ENCODE results near the gene PTPRD.

Gene PTPRD

DNA sequence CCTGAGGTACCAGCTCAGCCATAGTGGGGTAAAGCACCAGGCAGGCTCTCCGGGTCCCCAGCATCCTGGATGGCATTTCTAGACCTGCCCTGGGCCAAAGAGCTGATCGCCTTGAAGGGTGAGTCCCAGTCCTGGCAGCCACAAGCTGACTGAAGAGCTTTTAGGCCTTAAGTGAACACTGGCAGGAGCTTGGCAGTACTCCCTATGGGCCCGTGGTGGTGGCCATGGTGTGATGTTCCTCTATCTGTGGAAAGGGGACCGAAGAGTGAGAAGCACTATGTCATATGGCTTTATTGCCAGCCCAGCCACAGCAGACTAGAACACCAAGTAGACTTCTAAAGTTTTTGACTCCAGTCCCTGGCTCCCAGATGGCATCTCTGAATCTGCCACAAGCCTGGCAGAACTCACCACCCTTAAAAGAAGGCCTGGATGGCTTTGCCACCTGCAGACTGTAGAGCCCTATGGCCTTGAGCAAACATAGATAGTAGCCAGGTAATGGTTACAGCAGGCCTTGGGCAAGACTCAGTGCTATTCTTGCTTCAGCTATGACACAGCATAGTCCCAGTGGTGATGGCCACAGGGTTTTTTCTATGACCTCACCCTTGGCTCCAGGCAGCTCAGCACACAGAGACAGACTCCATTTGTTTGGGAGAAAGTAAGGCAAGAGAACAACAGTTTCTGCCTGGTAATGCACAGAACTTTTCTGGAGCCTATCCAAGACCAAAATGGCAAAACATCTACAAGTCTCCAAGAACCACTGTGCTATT is 2011.7 kb downstream of the PTPRD start:
- DNase-seq, result no peak

DNA sequence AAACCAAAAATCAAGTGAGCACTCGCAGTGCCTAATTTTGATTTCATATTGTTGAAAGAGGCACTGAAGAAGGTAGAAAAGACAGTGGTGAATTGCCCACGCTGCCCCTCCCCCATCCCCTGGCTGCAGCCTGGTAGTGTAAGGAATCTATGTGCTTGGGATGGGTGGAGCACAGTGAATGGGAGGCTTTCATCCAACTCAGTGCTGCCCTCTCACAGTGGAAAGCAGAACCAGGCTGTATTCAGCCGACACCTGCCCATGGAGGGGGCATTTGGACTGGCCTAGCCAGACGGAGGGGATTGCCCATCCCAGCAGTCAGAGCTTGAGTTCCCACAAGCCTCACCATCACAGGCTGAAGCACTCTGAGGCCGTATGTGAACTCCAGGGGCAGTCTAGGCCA is 2012.9 kb downstream of the PTPRD start:
- no peak for DNase-seq

DNA sequence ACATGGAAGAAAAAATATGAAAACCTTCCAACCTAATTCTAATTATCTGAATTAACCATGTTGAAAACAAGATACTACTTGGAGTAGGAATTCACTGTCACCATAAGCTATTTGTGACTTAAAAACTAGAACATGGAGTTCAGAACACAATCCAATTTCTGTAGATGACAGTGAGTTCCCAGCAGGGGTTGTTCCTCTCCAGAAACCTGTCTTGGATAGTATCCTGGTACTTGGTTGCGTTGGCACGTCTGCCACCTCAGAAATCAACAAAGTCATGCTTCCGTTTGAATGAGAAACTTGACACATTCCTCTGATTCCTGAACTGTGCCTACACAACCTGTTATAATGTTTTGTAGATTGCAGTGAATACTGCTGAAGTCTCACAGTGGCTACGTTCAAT is 2023.3 kb downstream of the PTPRD start:
- DNase-seq, result no peak

DNA sequence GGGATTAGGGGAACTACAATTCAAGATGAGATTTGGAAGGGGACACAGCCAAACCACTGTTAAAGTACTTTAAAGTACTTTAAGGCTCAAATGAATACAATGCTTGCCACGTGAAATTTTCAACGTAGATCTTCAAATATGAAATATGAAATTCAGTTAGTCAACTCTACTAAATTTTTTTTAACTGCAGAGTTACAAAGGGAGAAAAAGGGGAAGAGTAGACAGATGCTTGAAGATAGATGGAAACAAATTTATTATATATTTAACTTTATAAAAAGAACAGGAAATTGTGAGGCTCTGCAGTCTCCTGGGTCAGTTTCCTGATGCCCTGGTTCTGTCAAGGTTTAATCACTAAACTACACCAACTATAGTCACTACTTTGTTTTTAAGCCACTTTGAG is 2027.8 kb downstream of the PTPRD start:
- DNase-seq, result no peak

DNA sequence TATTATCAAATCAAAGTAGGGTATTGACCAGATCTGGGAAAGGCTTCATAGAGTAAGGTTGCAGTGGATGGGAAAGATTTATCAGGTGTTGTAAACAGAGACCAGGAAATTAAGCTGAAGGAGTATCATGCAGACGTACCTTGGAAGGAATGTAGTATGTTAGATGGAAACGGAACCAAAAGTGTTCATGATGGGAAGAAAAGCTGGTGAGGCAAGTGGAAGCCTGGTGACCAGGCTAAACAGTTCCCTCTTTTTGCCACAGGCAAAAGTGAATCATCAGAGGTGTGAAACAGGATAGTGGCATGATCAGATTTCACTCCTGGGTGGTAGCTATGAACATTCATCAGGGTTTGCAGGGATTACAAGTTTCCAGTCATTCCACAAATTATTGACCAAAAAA is 2033.1 kb downstream of the PTPRD start:
- DNase-seq, result no peak

DNA sequence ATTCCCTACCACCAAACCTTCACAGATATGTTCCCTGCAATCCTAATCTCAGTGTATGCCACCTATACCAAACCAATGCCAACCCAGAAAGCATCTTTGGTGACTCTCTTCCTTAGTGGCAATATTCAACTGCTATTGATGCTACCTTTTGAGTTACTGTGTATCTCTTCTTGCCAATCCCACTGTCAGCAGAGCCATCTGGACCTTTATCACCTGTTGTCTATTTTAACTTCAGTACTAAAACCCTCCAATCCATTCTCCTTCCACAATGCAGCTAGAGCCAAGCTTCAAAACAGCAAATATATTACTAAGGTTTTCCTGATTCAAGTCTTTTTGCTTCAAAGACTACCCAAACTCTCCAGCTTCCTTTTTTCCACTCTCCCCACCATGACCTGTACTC is 2036.1 kb downstream of the PTPRD start:
- DNase-seq, result no peak

DNA sequence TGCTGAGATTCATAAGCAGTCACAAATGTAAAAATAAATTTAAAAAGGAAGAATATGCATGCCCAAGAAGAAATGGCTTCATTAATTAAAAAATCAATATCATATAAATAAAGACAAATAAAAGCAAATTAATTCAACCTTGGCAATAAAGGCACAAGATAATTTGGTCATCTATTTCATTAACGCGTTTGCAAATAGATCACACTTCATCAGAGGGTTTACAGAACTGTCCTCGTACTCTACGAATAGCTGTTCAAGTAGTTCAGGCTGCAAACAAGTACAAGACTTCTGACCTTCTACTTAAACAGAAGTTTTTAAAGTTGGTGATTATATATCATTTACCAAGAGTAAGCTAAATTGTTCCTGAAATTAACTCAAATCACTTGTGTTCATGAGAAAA is 2038.0 kb downstream of the PTPRD start:
- no peak for DNase-seq

DNA sequence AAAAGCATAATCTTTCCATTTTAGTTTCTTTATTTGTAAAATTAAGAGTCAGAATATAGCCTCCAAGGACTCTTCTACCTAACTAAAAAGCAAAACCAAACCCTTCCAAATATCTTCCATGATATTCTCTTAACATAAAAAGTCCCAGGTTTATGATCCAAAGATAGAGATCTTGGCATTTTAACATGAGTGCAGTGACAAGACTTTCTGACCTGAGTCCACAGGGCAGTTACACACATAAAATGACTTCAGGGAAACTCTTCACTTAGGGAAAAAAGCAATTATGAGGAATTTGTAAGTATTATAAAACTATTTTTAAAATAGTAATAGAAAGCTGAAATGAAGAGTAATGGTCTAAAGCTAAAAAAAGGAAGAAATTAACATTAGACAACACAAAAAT is 2040.6 kb downstream of the PTPRD start:
- no peak for DNase-seq

DNA sequence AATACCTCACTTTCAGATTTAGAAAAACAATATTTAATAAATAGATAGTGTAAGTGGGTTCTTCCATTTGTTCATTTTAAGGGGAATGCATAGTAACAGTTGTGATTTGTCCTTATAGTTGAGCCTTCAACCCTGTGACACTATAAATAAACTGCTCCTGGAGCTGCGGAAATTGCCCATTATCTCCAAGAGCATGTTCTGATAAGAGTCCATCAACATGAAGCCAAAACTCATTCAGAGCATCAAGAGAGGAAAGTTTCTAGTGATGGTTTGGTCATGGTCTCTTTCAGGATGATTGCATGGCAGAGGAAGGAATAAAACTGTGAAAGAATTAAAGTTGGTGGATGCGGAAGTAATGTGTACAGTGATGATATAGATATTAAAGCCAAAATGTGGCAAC is 2041.2 kb downstream of the PTPRD start:
- no peak for DNase-seq

DNA sequence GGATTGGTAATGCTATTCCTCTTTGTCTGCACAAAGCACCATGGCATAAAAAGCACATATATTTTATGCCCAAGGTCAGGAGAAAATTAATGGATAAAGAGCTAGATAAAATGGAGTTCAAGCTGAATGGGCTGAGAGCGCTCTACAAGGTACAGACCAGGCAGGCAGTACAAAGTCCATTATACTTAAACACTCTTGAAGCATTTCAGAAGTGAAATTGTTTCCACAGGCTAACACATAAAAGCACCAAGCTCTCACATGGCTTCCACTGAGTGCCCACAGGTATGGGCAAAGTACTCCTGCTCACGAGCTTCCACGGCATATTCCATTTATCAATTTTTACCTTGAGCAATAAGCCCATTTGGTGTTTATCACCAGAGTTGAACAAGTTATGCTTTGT is 2042.0 kb downstream of the PTPRD start:
- DNase-seq, result no peak

DNA sequence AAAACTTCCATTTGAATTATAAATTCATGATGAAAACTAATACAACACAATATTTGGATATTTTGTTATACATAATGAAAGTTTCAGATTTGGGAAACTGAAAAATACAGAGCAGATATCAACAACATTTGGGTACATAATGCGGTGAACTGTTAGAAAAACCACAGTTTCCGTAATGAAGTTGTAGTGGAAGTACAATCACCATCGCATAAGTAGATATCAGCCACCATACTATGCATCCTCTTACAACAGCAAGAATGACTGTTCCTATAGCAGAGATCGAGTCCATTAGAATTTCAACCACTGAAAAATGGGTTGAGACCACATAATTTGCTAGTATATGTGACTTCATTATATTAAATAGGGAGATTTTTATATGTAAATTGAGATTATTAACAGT is 2043.0 kb downstream of the PTPRD start:
- DNase-seq, result no peak

DNA sequence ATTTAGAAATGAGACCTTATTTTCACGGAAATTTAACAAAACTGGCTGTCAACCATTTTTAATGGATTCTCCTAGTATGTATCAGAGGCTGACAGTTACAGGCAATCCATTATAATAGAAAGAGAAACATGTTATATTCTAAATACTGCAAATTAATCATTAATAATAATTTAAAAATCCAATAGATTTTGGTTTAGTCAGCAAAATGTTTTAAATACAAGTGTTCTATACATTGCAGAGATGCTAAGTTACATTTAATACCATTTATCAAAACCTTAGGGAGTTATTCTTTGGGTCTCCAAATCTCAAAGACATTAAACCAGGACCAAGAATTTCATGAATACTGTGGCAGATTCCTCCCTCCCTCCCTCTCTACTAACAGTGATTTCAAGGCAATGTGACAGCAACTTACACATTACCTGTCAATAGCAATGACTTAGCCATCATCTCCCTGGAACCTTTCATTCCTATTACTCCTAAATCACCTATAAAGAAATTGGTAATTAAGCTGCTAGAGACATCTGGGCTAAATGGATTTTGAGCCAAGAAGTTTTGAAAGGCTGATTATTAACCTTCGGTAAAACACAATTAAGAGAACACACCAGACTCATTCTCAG is 2044.7 kb downstream of the PTPRD start:
- DNase-seq, result no peak

DNA sequence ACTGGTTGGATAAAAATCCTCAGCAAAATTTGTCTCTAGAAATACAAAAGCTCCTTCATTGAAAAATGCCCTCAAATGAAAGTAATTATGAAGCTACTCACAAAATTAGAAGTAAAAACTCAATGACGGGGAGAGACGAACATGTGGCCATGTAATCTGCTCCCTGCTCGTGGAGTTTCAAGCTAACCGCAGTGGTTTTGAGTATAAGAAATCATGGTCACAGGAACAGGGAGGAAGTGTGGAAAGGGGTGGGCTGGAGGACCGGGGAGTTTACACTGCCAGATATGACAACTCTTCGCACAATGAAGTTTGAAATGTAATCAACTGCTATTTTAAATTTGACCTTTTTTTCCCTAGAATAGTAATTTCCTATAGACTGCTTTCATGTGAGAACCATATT is 2047.8 kb downstream of the PTPRD start:
- no peak for DNase-seq

DNA sequence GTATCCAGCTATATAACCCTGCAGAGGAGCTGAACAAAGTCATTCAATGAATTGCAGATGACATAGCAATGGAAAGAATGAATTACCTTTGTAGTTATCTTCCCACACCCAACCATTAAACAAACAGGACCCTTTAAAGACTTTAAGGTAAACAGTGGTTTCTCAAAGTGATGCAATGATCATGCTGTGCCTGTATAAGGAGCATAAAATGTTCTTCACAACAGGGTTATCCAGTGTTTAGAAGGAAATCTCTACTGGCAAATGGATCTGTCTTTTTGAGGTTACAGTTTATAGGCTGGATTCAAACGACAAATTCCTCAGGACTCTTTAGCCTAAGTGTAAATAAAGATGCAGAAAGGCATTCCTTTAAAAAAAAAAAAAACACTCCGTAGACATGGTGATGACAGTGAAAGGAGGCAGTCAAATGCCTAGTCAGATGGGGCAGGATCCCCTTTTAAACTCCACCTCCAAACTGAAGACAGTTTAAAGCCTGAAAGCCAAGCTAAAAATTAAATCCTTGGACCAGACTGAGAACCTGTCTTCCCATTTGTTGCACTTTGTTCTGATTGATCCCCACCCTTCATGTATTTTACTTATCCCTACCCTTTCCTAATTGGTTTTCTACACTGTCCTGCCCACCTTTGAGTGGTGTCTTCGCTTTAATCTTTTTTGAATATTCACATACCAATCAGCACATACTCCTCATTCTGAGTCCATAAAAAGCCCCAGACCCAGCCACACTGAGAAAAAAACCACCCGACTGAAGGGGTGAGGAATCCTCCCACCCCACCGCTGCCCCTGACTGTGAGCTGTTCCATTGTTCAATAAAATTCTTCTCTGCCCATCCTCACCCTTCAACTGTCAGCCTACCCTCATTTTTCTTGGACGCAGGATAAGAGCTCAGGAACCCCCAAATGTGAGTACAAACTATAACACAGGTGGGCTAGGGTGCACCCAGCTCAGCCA is 2052.0 kb downstream of the PTPRD start:
- no peak for DNase-seq

DNA sequence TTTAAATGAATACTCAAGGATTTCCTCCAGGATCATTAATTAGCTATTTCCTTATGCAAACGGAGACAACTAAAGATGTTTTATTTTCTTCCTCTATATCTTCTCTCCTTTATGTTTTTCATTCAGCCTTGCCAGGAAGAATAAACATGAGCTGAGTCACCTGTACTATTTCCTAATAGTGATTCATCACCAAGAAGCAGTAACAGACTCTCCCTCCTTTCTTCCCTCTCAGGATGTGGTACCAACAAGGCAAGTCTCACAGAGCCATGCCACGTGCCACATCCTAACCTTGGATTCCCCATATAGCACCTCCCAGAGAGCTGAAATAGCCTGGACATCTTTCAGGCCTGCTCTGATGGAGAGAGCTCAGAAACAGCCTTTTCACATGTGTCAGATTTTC is 2054.6 kb downstream of the PTPRD start:
- no peak for DNase-seq

DNA sequence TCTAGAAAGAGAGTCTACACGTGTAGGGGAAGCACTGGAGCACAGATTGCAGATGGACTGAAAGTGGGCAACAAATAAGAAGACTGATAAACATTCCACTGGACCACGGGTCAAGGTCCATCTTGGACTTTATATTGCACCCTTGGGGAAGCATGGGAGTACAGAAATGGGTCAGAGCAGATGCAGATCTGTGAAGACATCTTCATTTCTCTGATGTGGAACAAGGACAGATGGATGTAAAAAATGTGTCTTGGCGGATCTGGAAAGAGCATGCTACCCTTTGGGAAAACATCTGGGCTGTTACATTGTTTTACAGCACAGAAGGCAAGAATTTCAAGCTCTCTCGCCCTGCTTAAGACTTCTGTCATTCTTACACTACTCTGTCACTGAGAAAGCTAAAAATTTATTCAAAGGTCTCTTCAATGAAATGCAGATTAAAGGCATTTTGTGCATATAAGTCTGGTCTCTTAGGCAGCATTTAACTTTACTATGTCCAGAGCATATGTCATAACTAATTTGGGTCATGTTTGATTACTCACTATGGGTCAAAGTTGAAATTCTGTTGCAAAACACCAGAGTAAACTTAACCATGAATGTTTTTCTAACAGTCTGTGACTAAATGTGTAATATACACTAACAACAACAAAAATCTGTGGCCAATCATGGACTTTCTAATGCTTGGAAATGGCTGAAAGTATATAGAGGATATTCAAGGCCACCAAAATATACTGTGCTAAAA is 2056.9 kb downstream of the PTPRD start:
- no peak for DNase-seq

DNA sequence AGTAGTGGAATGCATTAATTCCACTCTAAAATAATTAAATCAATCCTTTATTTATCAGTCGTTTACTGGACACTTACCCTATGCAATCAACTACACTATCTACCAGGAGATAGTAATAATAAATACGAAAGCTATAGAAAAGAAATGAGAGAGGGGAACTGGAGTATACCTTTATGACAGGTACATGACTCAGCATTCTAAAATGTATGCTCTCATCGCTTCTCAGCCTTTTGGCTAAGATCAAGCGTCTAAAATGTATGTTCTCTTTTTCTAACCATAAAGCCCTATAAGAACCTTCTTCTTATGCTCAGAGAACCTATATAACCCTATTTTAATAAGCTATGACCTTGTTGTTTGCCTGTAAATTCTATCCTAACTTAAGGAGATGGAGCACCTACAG is 2059.4 kb downstream of the PTPRD start:
- DNase-seq, result no peak

DNA sequence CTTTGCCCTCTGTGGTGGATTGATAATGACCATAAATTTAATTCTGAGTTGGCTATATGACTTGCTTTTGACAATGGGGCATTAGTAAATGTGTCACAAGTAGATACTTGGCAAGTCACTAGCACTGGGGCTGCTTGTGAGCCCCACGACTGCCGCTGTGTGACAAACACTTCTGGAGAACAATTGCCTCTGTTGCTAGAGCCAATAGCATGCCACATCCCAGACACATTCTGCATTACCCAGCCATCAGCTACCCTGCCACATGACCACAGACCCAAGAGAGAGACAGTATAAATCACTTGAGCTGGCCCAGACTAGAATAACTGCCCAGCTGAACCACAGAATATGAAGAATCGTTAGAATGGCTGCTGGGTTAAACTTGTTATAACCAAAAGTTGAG is 2060.1 kb downstream of the PTPRD start:
- DNase-seq, result no peak

DNA sequence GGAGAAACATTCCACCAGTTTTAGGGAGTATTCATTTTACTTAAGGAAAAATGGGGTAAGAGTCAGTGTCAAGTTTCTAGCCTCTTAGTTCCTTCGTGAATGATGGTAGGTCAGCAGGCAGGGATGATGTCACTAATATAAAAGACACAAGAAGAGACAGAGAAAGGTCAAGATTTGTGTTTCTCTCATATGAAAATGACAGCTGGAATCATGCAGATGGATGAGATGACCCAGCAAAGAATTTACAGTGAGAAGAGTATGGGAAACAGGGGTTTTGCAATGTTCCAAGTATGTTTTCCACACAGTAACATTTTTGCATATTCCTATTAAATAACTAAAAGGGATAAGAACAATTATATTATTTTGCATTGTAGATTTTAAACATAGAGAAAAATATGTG is 2063.6 kb downstream of the PTPRD start:
- DNase-seq, result no peak

DNA sequence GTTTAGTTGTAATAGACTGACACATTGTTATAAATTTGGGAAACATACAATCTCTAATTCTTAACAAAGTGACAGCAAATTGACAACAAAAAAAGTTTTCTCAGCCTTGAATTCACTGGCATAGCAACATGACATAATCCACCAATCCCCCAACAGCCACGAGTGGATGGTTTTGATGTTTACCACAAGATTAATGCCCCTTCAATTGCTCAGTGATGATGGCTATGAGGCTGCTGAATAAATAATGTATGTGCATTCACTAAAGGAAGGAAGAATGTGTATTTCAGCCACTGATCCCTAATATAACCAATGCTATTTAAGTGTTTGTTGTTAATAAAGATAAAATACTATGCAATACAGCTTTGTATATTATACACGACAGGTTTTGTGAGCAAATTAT is 2069.6 kb downstream of the PTPRD start:
- no peak for DNase-seq

DNA sequence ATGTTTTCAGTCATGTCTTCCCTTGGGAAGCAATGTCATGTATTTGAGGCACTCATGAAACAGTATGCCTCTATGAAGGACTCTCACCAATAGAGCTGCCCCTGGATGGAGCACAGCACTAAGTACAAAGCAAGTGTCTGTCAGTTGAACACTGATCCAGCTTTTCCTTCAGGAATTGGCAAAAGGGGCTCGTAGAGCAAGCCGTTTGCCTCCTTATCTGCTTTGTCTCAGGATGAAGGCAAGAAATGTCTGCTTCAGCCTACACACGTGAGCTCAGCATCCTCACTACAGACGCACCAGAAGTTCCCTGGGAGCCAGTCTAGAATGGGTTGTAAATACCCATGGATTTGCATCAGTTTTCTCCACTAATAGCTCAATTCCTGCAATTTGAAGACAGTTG is 2070.3 kb downstream of the PTPRD start:
- DNase-seq, result no peak

DNA sequence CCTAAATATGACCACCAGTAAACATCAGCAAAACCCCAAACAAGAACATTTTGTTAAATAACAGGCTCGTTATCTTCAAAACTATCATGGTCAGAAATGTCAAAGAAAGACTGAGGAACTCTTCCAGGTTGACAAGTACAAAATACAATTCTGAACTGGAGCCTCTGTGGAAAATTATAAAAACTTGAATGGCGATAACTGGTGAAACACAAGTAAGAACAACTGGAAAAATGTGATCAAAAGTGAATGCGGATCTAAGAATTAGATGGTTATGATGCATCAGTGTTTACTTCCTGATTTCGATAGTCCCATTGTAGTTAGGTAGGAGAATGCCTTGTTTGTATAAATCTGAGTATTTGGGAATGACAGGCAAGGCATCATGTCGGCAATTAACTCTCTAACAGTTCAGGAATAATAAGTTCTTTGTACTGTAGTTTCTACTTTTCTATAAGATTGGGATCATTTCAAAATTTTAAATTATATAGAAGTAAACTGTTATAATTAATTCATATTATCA is 2073.1 kb downstream of the PTPRD start:
- DNase-seq, result no peak

DNA sequence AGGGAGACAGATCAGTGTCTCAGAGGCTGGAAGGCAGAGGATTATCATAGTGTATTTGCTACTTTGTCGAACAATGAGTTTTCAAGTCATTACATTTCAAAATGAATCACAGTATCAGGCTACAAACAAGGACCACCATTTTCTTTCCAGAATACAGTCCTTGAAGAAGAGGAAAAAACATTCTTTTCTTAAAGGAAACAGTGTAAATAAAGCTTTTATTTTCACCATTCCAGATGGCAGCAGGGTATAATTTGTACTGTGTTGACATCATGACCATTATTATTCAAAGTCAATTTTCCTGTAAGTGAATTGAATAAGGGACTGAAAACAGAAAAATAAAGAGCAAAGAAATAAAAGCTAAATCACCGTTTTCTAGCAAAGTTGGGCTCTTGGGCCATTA is 2076.0 kb downstream of the PTPRD start:
- no peak for DNase-seq

Data from CD4-positive, alpha-beta T cell treated with Interleukin-6 for 4 hours (primary cell).